ENCODE data around the gene ZNF469.

DNA sequence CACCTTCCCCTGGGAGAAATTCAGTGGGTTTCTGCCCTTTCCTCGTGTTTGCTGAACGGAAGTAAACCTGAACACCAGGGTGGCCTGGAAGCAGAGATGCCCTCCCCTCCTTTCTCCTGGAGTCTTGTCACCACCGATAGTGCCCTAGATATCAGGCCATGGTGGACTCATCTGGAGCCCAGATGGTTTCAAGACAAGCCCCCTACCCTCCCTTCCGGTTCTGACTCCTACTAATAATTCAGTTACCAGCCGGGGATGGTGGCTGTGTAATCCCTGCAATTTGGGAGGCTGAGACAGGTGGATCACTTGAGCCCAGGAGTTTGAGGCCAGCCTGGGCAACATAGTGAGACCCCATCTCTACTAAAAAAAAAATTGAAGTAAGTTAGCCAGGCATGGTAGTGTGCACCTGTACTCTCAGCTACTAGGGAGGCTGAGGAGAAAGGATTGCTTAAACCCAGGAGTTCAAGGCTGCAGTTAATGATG lies 2.4 kb downstream of the ZNF469 start:
- TF ChIP-seq EP300 (IDR thresholded peaks at IDR 0.05) = no peak
- TF ChIP-seq, protein P1, sequence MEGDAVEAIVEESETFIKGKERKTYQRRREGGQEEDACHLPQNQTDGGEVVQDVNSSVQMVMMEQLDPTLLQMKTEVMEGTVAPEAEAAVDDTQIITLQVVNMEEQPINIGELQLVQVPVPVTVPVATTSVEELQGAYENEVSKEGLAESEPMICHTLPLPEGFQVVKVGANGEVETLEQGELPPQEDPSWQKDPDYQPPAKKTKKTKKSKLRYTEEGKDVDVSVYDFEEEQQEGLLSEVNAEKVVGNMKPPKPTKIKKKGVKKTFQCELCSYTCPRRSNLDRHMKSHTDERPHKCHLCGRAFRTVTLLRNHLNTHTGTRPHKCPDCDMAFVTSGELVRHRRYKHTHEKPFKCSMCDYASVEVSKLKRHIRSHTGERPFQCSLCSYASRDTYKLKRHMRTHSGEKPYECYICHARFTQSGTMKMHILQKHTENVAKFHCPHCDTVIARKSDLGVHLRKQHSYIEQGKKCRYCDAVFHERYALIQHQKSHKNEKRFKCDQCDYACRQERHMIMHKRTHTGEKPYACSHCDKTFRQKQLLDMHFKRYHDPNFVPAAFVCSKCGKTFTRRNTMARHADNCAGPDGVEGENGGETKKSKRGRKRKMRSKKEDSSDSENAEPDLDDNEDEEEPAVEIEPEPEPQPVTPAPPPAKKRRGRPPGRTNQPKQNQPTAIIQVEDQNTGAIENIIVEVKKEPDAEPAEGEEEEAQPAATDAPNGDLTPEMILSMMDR (IDR thresholded peaks at IDR 0.05) = no peak
- TF ChIP-seq POLR2A (IDR thresholded peaks at IDR 0.05) = no peak

All from upper lobe of left lung (tissue), 4 donors.